HG02759 (cell line): ENCODE data around the gene FA2H.

Experiments used
- ATAC-seq: cut with Tn5 transposase; IDR thresholded peaks from one replicate; pipeline ENCODE4 v1.9.1; 2021; ENCODE audit warnings: mild to moderate bottlenecking, moderate library complexity; ENCODE audit not compliant: unreplicated experiment

FA2H gene

GRCh38 chr16:74745926-74746325 lies 28.7 kb downstream of the FA2H start:
- ATAC-seq: no peak

- ATAC-seq: no peak
Measured at GRCh38 chr16:74745109-74745615, 29.5 kb downstream of the FA2H start.

- ATAC-seq: no peak
Measured at GRCh38 chr16:74744566-74744965, 30.1 kb downstream of the FA2H start.

GRCh38 chr16:74743668-74744299 lies 30.8 kb downstream of the FA2H start:
- ATAC-seq: no peak

GRCh38 chr16:74743045-74743667 lies 31.5 kb downstream of the FA2H start:
- ATAC-seq: no peak

GRCh38 chr16:74742051-74742481 lies 32.6 kb downstream of the FA2H start:
- ATAC-seq: no peak

GRCh38 chr16:74740795-74741304 lies 33.8 kb downstream of the FA2H start:
- no peak for ATAC-seq

- no peak for ATAC-seq
Measured at GRCh38 chr16:74739275-74739674, 35.3 kb downstream of the FA2H start.

- ATAC-seq: no peak
Measured at GRCh38 chr16:74738816-74739215, 35.8 kb downstream of the FA2H start.

- no peak for ATAC-seq
Measured at GRCh38 chr16:74738113-74738541, 36.5 kb downstream of the FA2H start.

- no peak for ATAC-seq
Measured at GRCh38 chr16:74737521-74737920, 37.1 kb downstream of the FA2H start.

GRCh38 chr16:74736531-74737157 lies 38.0 kb downstream of the FA2H start:
- ATAC-seq: no peak

- no peak for ATAC-seq
Measured at GRCh38 chr16:74735554-74735953, 39.1 kb downstream of the FA2H start.

- no peak for ATAC-seq
Measured at GRCh38 chr16:74735162-74735452, 39.5 kb downstream of the FA2H start.

- ATAC-seq: no peak
Measured at GRCh38 chr16:74734361-74735161, 40.1 kb downstream of the FA2H start.

GRCh38 chr16:74732707-74733350 lies 41.8 kb downstream of the FA2H start:
- ATAC-seq: no peak

GRCh38 chr16:74731853-74732477 lies 42.7 kb downstream of the FA2H start:
- no peak for ATAC-seq

GRCh38 chr16:74729783-74730683 lies 44.6 kb downstream of the FA2H start:
- no peak for ATAC-seq

- no peak for ATAC-seq
Measured at GRCh38 chr16:74727903-74728302, 46.7 kb downstream of the FA2H start.
